ENCODE results near the gene ABCF2. TPM values are rescaled to one million over a fixed set of nuclear protein-coding genes. Genes with fewer than 3 reads are reported as not detected.

The ABCF2 gene
- total RNA-seq, 4 donors from 2014 or later: 10.0 to 30.8 (median 27.8) TPM

- intact Hi-C loops (cut with DNase I; ENCODE audit: low total_unique reads) (no loop called here), in situ Hi-C loops (cut with MboI; ENCODE audit: low pct_ligation_motif_present in 1 of 4, low pct_unique_long_range_greater_than_20kb in 1 of 4, low sequenced_read_pairs in 3 of 4) (no loop called here)
- 43 to 68% methylated on average over 4 to 9 of the region's 9 CpGs for WGBS, 2 donors (ENCODE audit: low coverage in 1 of 2)
- no peaks in the 10 kb centered on the region for H3K4me1 ChIP-seq
- H3K4me3 ChIP-seq: no peak overlapping the region
- TF ChIP-seq POLR2AphosphoS5 (IDR thresholded peaks at IDR 0.05) (no peak), EP300 (IDR thresholded peaks at IDR 0.05; ENCODE audit: low read depth) (no peak), CTCF (IDR thresholded peaks at IDR 0.05) (no peak), POLR2A (IDR thresholded peaks at IDR 0.05) (no peak)
- H3K9me3 ChIP-seq: no peaks in the 10 kb centered on the region
- peaks cover 28% of the 10 kb centered on the region for H3K27me3 ChIP-seq
- H3K36me3 ChIP-seq: no peaks in the 10 kb centered on the region
- DNase-seq: no peak
- no peak overlapping the region for H3K27ac ChIP-seq
Observed at GRCh38 chr7:151208253-151208862, 18.6 kb downstream of the ABCF2 start.

GRCh38 chr7:151207804-151208203, 19.2 kb downstream of the ABCF2 start:
- no peaks in the 10 kb centered on the region for H3K4me1 ChIP-seq
- in situ Hi-C loops (cut with MboI; ENCODE audit: low pct_ligation_motif_present in 1 of 4, low pct_unique_long_range_greater_than_20kb in 1 of 4, low sequenced_read_pairs in 3 of 4) (no loop called here), intact Hi-C loops (cut with DNase I; ENCODE audit: low total_unique reads) (no loop called here)
- no peak overlapping the region for H3K27ac ChIP-seq
- H3K9me3 ChIP-seq: no peaks in the 10 kb centered on the region
- WGBS, 2 donors (ENCODE audit: low coverage in 1 of 2): 48% methylated on average over 12 of the region's 12 CpGs; no CpG with 5 or more reads in 1 of the 2 donors
- no peaks in the 10 kb centered on the region for H3K36me3 ChIP-seq
- TF ChIP-seq CTCF (IDR thresholded peaks at IDR 0.05): no peak
- TF ChIP-seq POLR2AphosphoS5 (IDR thresholded peaks at IDR 0.05): no peak
- TF ChIP-seq EP300 (IDR thresholded peaks at IDR 0.05; ENCODE audit: low read depth): no peak
- H3K27me3 ChIP-seq: peaks cover 30% of the 10 kb centered on the region
- no peak overlapping the region for H3K4me3 ChIP-seq
- DNase-seq: no peak

DNA sequence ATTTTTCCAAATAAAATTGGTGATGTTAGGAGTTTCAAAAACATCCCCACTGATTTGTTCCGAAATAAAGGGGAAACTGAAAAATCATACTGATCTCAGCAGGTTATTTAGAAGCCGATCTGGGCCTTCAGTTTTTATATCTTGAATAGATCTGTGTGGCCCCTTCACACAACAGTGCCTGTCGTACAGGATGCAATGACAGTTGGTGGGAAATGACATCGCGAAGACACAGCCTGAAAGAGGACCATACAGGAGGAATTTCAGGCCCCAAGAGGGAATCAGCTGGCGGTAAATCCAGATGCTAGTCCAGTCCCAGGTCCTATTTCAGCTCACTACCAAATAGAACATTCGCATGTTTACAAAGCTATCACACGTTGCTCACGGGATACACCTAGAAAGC, 19.7 kb downstream of the ABCF2 start:
- Histone ChIP-seq H3K36me3 (no peaks in the 10 kb centered on the region), H3K27ac (no peak overlapping the region), H3K9me3 (no peaks in the 10 kb centered on the region), H3K4me1 (no peaks in the 10 kb centered on the region), H3K27me3 (peaks cover 30% of the 10 kb centered on the region), H3K4me3 (no peak overlapping the region)
- TF ChIP-seq POLR2AphosphoS5 (IDR thresholded peaks at IDR 0.05) (no peak), CTCF (IDR thresholded peaks at IDR 0.05) (no peak), EP300 (IDR thresholded peaks at IDR 0.05; ENCODE audit: low read depth) (no peak), POLR2A (IDR thresholded peaks at IDR 0.05) (no peak)
- intact Hi-C loops (cut with DNase I; ENCODE audit: low total_unique reads): no loop called here
- no peak for DNase-seq
- WGBS, 2 donors (ENCODE audit: low coverage in 1 of 2): 58 to 64% methylated on average over 4 to 9 of the region's 9 CpGs
- in situ Hi-C loops (cut with MboI; ENCODE audit: low pct_ligation_motif_present in 1 of 4, low pct_unique_long_range_greater_than_20kb in 1 of 4, low sequenced_read_pairs in 3 of 4): no loop called here

GRCh38 chr7:151206914-151207313, 20.1 kb downstream of the ABCF2 start:
- in situ Hi-C loops (cut with MboI; ENCODE audit: low pct_ligation_motif_present in 1 of 4, low pct_unique_long_range_greater_than_20kb in 1 of 4, low sequenced_read_pairs in 3 of 4) (no loop called here), intact Hi-C loops (cut with DNase I; ENCODE audit: low total_unique reads) (no loop called here)
- Histone ChIP-seq H3K27me3 (peaks cover 30% of the 10 kb centered on the region), H3K4me1 (no peaks in the 10 kb centered on the region), H3K4me3 (no peak overlapping the region), H3K27ac (no peak overlapping the region), H3K9me3 (no peaks in the 10 kb centered on the region), H3K36me3 (no peaks in the 10 kb centered on the region)
- 0 to 47% methylated on average over 2 to 9 of the region's 9 CpGs for WGBS, 2 donors (ENCODE audit: low coverage in 1 of 2)
- no peak for TF ChIP-seq POLR2A (IDR thresholded peaks at IDR 0.05)
- TF ChIP-seq EP300 (IDR thresholded peaks at IDR 0.05; ENCODE audit: low read depth): no peak
- TF ChIP-seq CTCF (IDR thresholded peaks at IDR 0.05): no peak
- no peak for TF ChIP-seq POLR2AphosphoS5 (IDR thresholded peaks at IDR 0.05)
- DNase-seq: no peak
